K562 (cell line): Measurements from ENCODE around the gene SS18L1. TPM values are rescaled to one million over a fixed set of nuclear protein-coding genes. Genes with fewer than 3 reads are reported as not detected.

ENCODE experiments used
- ATAC-seq: fragments of 200-7000 bp; cut with Tn5 transposase; 3 replicates; pipeline ENCODE4 v1.9.1; 2020; ENCODE audit warnings: moderate library complexity
- BruUV-seq: library from RNA; stranded (reverse); fragments of 400-500 nt; replicated peaks from 2 replicates; lab custom pipeline; 2021; lab: Mats Ljungman, UMichigan
- CTCF ChIA-PET: fragments of 300-600 bp; formaldehyde crosslinking; extraction: SDS; loops from one replicate; lab custom pipeline; 2021; ENCODE audit warnings: low intra/inter-chr PET ratio; lab: Yijun Ruan, JAX
- POLR2A ChIA-PET: fragments of 300-600, 350-650 bp; sonication (Branson Sonifier 250); formaldehyde crosslinking; extraction: SDS; loops from one replicate; lab custom pipeline; 2021; ENCODE audit warnings: antibody characterized with exemption, inconsistent platforms; lab: Yijun Ruan, JAX
- DNase-seq, 4 experiments: peaks; one replicate each; pipeline versions ENCODE4 v3.0.0 to v3.0.0-alpha.2; 2011 to 2018; ENCODE audit warnings: low spot score in 3 of 4, mixed read lengths in 3 of 4; ENCODE audit errors: extremely low read depth in 1 of 4
- FAIRE-seq: peaks from 2 replicates; lab custom pipeline; 2011; peaks lifted over from hg19 to GRCh38; lab: Jason Lieb, UNC
- H2AFZ ChIP-seq: 2 replicates; pipeline ENCODE4 v1.6.0; 2011; ENCODE audit warnings: low read depth, low read length, control low read depth, inconsistent platforms
- H3K27ac ChIP-seq: fragments of 200-600 bp; 3 replicates; pipeline ENCODE4 v1.8.0; 2011; ENCODE audit warnings: low read depth, mild to moderate bottlenecking, control low read depth, inconsistent platforms, low read length, moderate library complexity, mixed read lengths; ENCODE audit errors: extremely low read depth
- H3K27me3 ChIP-seq, 2 experiments: fragments of 300-600 bp in 1 of 2; 2 replicates in 1 of 2; 3 replicates in 1 of 2; pipeline versions ENCODE4 v1.6.0 to v1.8.0; 2011; ENCODE audit warnings: inconsistent platforms in 2 of 2, low read length in 2 of 2, mild to moderate bottlenecking in 1 of 2, mixed read lengths in 1 of 2, moderate library complexity in 1 of 2; ENCODE audit not compliant: control insufficient read depth in 2 of 2, insufficient read depth in 2 of 2
- H3K36me3 ChIP-seq: fragments of 300-600 bp; 3 replicates; pipeline ENCODE4 v1.8.0; 2011; ENCODE audit warnings: mild to moderate bottlenecking, low read length, inconsistent platforms; ENCODE audit not compliant: control insufficient read depth, insufficient read depth
- H3K4me1 ChIP-seq, 2 experiments: fragments of 200-600 bp in 1 of 2; replicated peaks in 1 of 2; 2 replicates in 1 of 2; 3 replicates in 1 of 2; pipeline versions ENCODE4 v1.5.1 to v1.8.0; 2011; ENCODE audit warnings: inconsistent platforms in 2 of 2, low read length in 2 of 2, mild to moderate bottlenecking in 1 of 2, mixed read lengths in 1 of 2, moderate library complexity in 1 of 2; ENCODE audit not compliant: control insufficient read depth in 2 of 2, insufficient read depth in 2 of 2
- H3K4me2 ChIP-seq: 2 replicates; pipeline ENCODE4 v1.6.1; 2011; ENCODE audit warnings: low read length, control low read depth, inconsistent platforms, mixed read lengths; ENCODE audit not compliant: insufficient read depth
- H3K4me3 ChIP-seq: fragments of 200-600 bp; sonication (generic), shearing (Covaris generic); 2 replicates; pipeline ENCODE4 v1.5.1; 2016; ENCODE audit warnings: control low read depth, inconsistent platforms
- H3K79me2 ChIP-seq: fragments of 200-600 bp; 3 replicates; pipeline ENCODE4 v1.8.0; 2011; ENCODE audit warnings: low read length, inconsistent platforms; ENCODE audit not compliant: control insufficient read depth, insufficient read depth
- H3K9ac ChIP-seq, 2 experiments: 2 replicates each; pipeline versions ENCODE4 v1.6.0 to v1.6.1; 2011; ENCODE audit warnings: low read depth in 2 of 2, low read length in 2 of 2, control low read depth in 1 of 2, inconsistent platforms in 1 of 2, mild to moderate bottlenecking in 1 of 2, mixed read lengths in 1 of 2; ENCODE audit not compliant: insufficient read depth in 1 of 2
- H3K9me1 ChIP-seq: one replicate; pipeline ENCODE4 v1.6.0; 2011; ENCODE audit warnings: inconsistent platforms, mild to moderate bottlenecking, low read length, moderate library complexity; ENCODE audit not compliant: control insufficient read depth, insufficient read depth
- H3K9me3 ChIP-seq: replicated peaks from 2 replicates; pipeline ENCODE4 v1.5.1; 2011; ENCODE audit warnings: low read depth, low read length, inconsistent platforms; ENCODE audit not compliant: control insufficient read depth, insufficient read depth
- H4K20me1 ChIP-seq: replicated peaks from 2 replicates; pipeline ENCODE4 v1.6.1; 2011; ENCODE audit warnings: low read length, inconsistent platforms, mixed read lengths; ENCODE audit not compliant: control insufficient read depth, insufficient read depth
- PML ChIP-seq: IDR thresholded peaks from 2 replicates; pipeline ENCODE4 v1.6.1; 2012; ENCODE audit warnings: low read length, inconsistent platforms
- STAT5A ChIP-seq: IDR thresholded peaks from 2 replicates; pipeline ENCODE4 v1.6.1; 2012; ENCODE audit warnings: low read length, inconsistent platforms, borderline replicate concordance
- WGBS: fragments of 100-300 bp; shearing (Covaris generic); methylation state at CpG from one replicate; pipeline ENCODE4 v1.1.6; 2016; ENCODE audit warnings: low coverage, mixed read lengths; ENCODE audit not compliant: insufficient coverage; ENCODE audit errors: missing lambda C conversion rate; 5-methylcytosine and 5-hydroxymethylcytosine counted together
- in situ Hi-C: fragments of 300-500 bp; cut with MboI; formaldehyde crosslinking; loops from 4 replicates; pipeline ENCODE4 v1.15.0; 2018; ENCODE audit warnings: inconsistent platforms, mixed read lengths
- intact Hi-C: fragments of 100-400 bp; cut with micrococcal nuclease; formaldehyde crosslinking; loops from 2 replicates; pipeline ENCODE4 v1.14.2; 2022
- polyA plus RNA-seq, 8 experiments: library from polyadenylated mRNA; depleted of rRNA in 4 of 8; stranded (reverse) in 5 of 8; unstranded in 3 of 8; fragments of >200 nt; fragmentation: Nextera tagmentation in 2 of 8; fragmentation: Illumina TruSeq in 1 of 8; extraction: Ambion mirVana in 2 of 8; extraction: Trizol in 1 of 8; gene quantifications; 2 replicates each; pipeline versions ENCODE4 v1.2.1 to v1.2.3, GENCODE V29; 2011 to 2014; ENCODE audit warnings: inconsistent platforms in 1 of 8, missing spikeins in 1 of 8
- total RNA-seq, 7 experiments: library from RNA; depleted of rRNA in 6 of 7; stranded (reverse); fragments of >200 nt in 6 of 7; fragmentation: Illumina TruSeq in 2 of 7; extraction: Trizol in 2 of 7; gene quantifications; 2 replicates each; pipeline versions ENCODE4 v1.2.1 to v1.2.3, GENCODE V29; 2011 to 2021; ENCODE audit warnings: low replicate concordance in 1 of 7

Gene SS18L1
- total and polyA plus RNA-seq, 9 of the 15 experiments (the other 6 are each of a cell fraction or from before 2014, with no cell fraction given) = 2.7 to 28.3 (median 15.1) TPM

DNA sequence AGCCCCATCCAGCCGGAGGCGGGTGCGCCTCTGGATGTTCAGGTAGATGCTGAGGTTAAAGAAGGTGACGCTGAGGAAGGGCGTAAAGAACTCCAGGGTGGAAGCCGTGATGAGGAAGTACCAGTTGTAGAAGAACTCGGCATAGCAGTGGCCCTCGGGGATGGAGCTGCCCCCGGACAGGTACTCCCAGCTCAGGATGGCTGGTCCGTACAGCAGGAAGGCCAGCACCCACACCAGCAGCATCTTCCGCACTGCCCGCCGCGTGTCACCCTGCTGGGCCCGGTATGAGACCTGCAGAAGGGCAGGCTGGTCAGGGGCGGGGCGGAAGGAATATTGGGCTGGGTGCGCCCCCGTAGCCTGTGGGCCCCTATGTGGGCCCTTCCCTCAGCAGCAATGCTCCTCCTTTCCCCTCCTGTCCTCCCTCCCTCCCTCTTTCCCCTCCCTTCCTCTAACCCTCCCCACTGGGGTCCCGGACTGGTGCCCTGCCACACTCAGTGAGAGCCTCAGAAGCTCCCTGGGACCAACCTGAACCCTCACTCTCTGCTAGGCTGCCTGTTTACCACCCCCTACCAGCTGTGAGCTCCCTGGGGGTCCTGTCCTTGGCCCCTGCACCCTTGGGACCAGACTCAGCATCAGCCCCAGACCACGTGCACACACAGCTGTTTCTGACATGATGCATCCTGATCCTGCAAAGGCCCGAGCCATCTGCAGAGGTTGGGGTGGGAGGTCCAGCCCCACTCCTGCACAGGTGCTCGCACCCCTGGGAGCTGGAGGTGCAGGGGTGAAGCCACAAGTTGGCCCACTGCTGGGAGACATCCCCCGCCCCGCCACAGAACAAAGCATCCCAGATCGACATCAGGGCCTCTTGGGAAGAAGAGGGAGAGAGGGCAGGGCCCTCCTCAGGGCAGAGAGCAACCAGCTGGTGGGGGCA is 73.3 kb downstream of the SS18L1 start:
- POLR2A ChIA-PET = interaction anchor here (0.6 to 1.9 kb wide), 4 partner anchors 9 to 523 kb away, joined by 3 to 7 read pairs (median 4); no protein-coding TSS in a partner anchor

More for the DNA sequence above, 73.3 kb downstream of the SS18L1 start:
- no peak for DNase-seq
- CTCF ChIA-PET = no interaction called here
- BruUV-seq = no TSS peak
- Histone ChIP-seq H3K27ac (no peak overlapping the region), H3K9me3 (no peaks in the 10 kb centered on the region), H4K20me1 (peaks cover 17% of the 10 kb centered on the region), H3K27me3 (peaks cover 43 to 69% of the 10 kb centered on the region in 2 experiments; a peak in 4 of 5 replicates), H2AFZ (no peak overlapping the region), H3K4me2 (no peak overlapping the region), H3K4me1 (peaks cover 0 to 58% of the 10 kb centered on the region in 2 experiments; a peak in 2 of 5 replicates), H3K4me3 (no peak overlapping the region), H3K36me3 (no peaks in the 10 kb centered on the region), H3K9ac (no peak overlapping the region), H3K9me1 (no peaks in the 10 kb centered on the region), H3K79me2 (no peaks in the 10 kb centered on the region)
- intact Hi-C loops (no loop called here), in situ Hi-C loops (no loop called here)
- WGBS = 15% methylated on average over 17 of the region's 26 CpGs
- no peak for FAIRE-seq
- TF ChIP-seq STAT5A = no peak
- TF ChIP-seq PML = no peak
- no peak for ATAC-seq
